HL-60 (cell line): ENCODE measurements around the gene WDFY2.
A peak's percentile ranks its signal among the peaks of the same experiment; 100 is the strongest.

ENCODE experiments used
- DNase-seq, 2 experiments: peaks; one replicate each; pipeline ENCODE4 v3.0.0-alpha.2; 2010 to 2020; ENCODE audit warnings: low read depth in 1 of 2, low spot score in 1 of 2
- H3K27ac ChIP-seq: fragments of 250-450 bp; sonication (Bioruptor Pico); replicated peaks from 2 replicates; pipeline ENCODE4 v1.5.1; 2020; ENCODE audit warnings: mild to moderate bottlenecking, moderate library complexity
- H3K27me3 ChIP-seq: fragments of 250-450 bp; sonication (Bioruptor Pico); 2 replicates; pipeline ENCODE4 v1.5.1; 2021; ENCODE audit warnings: mild to moderate bottlenecking, moderate library complexity; ENCODE audit not compliant: insufficient read depth, poor library complexity, severe bottlenecking
- H3K4me3 ChIP-seq: replicated peaks from 2 replicates; pipeline ENCODE4 v1.5.1; 2011; ENCODE audit warnings: mild to moderate bottlenecking, control low read depth, low read length; ENCODE audit not compliant: insufficient read depth
- GABPA ChIP-seq: IDR thresholded peaks from 2 replicates; pipeline ENCODE4 v1.6.1; 2012; ENCODE audit warnings: low read depth
- POLR2AphosphoS5 ChIP-seq: IDR thresholded peaks from 2 replicates; pipeline ENCODE4 v1.6.1; 2012; ENCODE audit warnings: low read depth
- REST ChIP-seq: IDR thresholded peaks from 2 replicates; pipeline ENCODE4 v1.6.1; 2012; ENCODE audit warnings: low read depth; ENCODE audit not compliant: insufficient replicate concordance
- SPI1 ChIP-seq: IDR thresholded peaks from 2 replicates; pipeline ENCODE4 v1.6.1; 2012; ENCODE audit warnings: low read depth, mild to moderate bottlenecking, borderline replicate concordance
- TF ChIP-seq, protein P1 (sequence below): IDR thresholded peaks from one replicate; pipeline ENCODE4 v1.5.1; 2011; ENCODE audit warnings: low read length, control low read depth, inconsistent platforms; ENCODE audit not compliant: insufficient read depth

Gene WDFY2

GRCh38 chr13:51643105-51643881, 59.0 kb downstream of the WDFY2 start:
- H3K27ac ChIP-seq, result peak overlapping the region; percentile 80
- peak in 1 of 2 experiments; percentile 33 for DNase-seq
- H3K27me3 ChIP-seq, result no peaks in the 10 kb centered on the region
- H3K4me3 ChIP-seq, result no peak overlapping the region
- no peak for TF ChIP-seq POLR2AphosphoS5
- no peak for TF ChIP-seq REST
- TF ChIP-seq, protein P1, sequence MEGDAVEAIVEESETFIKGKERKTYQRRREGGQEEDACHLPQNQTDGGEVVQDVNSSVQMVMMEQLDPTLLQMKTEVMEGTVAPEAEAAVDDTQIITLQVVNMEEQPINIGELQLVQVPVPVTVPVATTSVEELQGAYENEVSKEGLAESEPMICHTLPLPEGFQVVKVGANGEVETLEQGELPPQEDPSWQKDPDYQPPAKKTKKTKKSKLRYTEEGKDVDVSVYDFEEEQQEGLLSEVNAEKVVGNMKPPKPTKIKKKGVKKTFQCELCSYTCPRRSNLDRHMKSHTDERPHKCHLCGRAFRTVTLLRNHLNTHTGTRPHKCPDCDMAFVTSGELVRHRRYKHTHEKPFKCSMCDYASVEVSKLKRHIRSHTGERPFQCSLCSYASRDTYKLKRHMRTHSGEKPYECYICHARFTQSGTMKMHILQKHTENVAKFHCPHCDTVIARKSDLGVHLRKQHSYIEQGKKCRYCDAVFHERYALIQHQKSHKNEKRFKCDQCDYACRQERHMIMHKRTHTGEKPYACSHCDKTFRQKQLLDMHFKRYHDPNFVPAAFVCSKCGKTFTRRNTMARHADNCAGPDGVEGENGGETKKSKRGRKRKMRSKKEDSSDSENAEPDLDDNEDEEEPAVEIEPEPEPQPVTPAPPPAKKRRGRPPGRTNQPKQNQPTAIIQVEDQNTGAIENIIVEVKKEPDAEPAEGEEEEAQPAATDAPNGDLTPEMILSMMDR, result no peak

DNA sequence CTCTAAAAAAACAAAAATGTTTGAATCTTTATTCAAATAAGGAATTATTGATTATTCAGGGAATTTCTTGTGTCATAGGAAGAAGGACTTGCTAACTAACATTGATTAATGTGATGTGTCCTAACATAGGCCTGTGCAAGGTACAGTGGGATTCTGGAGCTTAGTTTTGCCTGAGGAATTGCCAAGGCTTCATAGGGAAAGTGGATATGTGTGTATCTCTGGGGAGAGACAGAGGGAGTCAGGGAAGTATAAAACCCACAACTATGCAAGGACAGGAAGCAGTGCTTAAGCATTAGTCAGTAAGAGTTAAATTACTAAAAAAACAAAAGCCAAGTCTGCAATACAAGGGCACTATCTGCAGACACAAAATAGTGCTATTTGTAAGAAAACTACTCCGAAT, 59.6 kb downstream of the WDFY2 start:
- no peak for TF ChIP-seq POLR2AphosphoS5
- TF ChIP-seq, protein P1, result no peak
- no peak for TF ChIP-seq GABPA
- no peak for TF ChIP-seq REST
- no peak for TF ChIP-seq SPI1
- Histone ChIP-seq H3K4me3 (no peak overlapping the region), H3K27ac (peak overlapping the region; percentile 80), H3K27me3 (no peaks in the 10 kb centered on the region)
- no peak for DNase-seq

DNA sequence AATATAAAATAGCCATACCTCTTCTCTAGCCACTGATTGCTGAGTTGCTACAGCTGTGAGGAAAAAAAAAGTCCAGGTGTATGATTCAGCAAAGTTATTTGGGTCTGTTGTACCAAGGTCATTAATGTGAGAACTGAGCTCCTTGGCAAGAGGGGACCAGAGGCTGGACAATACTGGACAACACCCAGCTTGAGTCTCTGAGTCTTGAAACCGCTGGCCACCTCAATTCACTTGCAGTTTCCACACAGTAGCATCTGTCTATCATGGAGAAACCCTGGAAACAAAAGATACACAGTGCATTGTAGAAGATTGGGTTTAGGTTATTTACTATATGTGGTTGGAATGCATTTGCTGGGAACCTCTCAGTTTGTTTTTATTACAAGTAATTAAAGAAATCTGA, 60.4 kb downstream of the WDFY2 start:
- TF ChIP-seq, protein P1, result no peak
- TF ChIP-seq SPI1, result no peak
- no peak for TF ChIP-seq POLR2AphosphoS5
- no peak for TF ChIP-seq GABPA
- TF ChIP-seq REST, result no peak
- Histone ChIP-seq H3K4me3 (no peak overlapping the region), H3K27ac (peak overlapping the region; percentile 80), H3K27me3 (no peaks in the 10 kb centered on the region)
- no peak for DNase-seq
